RWPE1 (cell line): ENCODE data around the gene FRAS1.

Experiments used
- CTCF ChIA-PET: fragments of 350-600 bp; sonication (Branson Sonifier 250); formaldehyde crosslinking; extraction: SDS; loops from one replicate; lab custom pipeline; 2021; lab: Yijun Ruan, JAX
- POLR2A ChIA-PET: fragments of 400-600 bp; formaldehyde crosslinking; extraction: SDS; loops from one replicate; lab custom pipeline; 2020; ENCODE audit warnings: antibody characterized with exemption; ENCODE audit not compliant: low non-redundant PET; lab: Yijun Ruan, JAX
- DNase-seq: peaks from one replicate; pipeline ENCODE4 v3.0.0; 2012; ENCODE audit warnings: low spot score
- H3K27ac ChIP-seq: fragments of 450-650 bp; 2 replicates; pipeline ENCODE4 v1.5.1; 2017
- CTCF ChIP-seq: fragments of 450-650 bp; conservative IDR thresholded peaks from 2 replicates; pipeline ENCODE4 v1.5.1; 2017; ENCODE audit warnings: low read depth, mild to moderate bottlenecking

The FRAS1 gene

GRCh38 chr4:78552389-78553042, 495.4 kb downstream of the FRAS1 start:
- DNase-seq, result peak; percentile 88
- ChIA-PET POLR2A (no interaction called here), CTCF (interaction anchor here (0.6 to 0.7 kb wide), 2 partner anchors 13 to 285 kb away, joined by 3 read pairs; no protein-coding TSS in a partner anchor)
- no peak for TF ChIP-seq CTCF
- H3K27ac ChIP-seq, result peak overlapping the region; percentile 89

GRCh38 chr4:78553043-78553396, 495.9 kb downstream of the FRAS1 start:
- POLR2A ChIA-PET, result no interaction called here
- no peak overlapping the region for H3K27ac ChIP-seq

GRCh38 chr4:78553529-78554060, 496.5 kb downstream of the FRAS1 start:
- no peak for DNase-seq
- POLR2A ChIA-PET, result no interaction called here
- no peak for TF ChIP-seq CTCF
- CTCF ChIA-PET, result no interaction called here
- no peak overlapping the region for H3K27ac ChIP-seq

More at GRCh38 chr4:78553043-78553396, 495.9 kb downstream of the FRAS1 start:
- CTCF ChIA-PET, result interaction anchor here (0.6 kb wide), 1 partner anchor 13 kb away, joined by 3 read pairs; no protein-coding TSS in a partner anchor
- DNase-seq, result no peak
- no peak for TF ChIP-seq CTCF

- no peak for TF ChIP-seq CTCF
- ChIA-PET POLR2A (no interaction called here), CTCF (no interaction called here)
- no peak overlapping the region for H3K27ac ChIP-seq
- DNase-seq, result peak; percentile 57
These were observed 499.5 kb downstream of the FRAS1 start for GRCh38 chr4:78556665-78557064.

GRCh38 chr4:78557841-78558240, 500.7 kb downstream of the FRAS1 start:
- POLR2A ChIA-PET, result no interaction called here
- H3K27ac ChIP-seq, result no peak overlapping the region
- DNase-seq, result no peak
- no peak for TF ChIP-seq CTCF
- CTCF ChIA-PET, result no interaction called here

- TF ChIP-seq CTCF, result no peak
- ChIA-PET POLR2A (no interaction called here), CTCF (no interaction called here)
- DNase-seq, result no peak
- no peak overlapping the region for H3K27ac ChIP-seq
These were observed 501.3 kb downstream of the FRAS1 start for GRCh38 chr4:78558410-78558809.
